CD14-positive monocyte (primary cell): Measurements from ENCODE around the gene BLMH. TPM values are rescaled to one million over a fixed set of nuclear protein-coding genes. Genes with fewer than 3 reads are reported as not detected.

Experiments
- DNase-seq, 3 donors: peaks; one replicate each; pipeline ENCODE4 v3.0.0-alpha.2; 2011 to 2022
- H2AFZ ChIP-seq: 2 replicates; pipeline ENCODE4 v1.6.0; 2012; ENCODE audit warnings: mild to moderate bottlenecking, low read depth, low read length, inconsistent platforms; ENCODE audit not compliant: insufficient read depth, poor library complexity, severe bottlenecking
- H3K27ac ChIP-seq, 2 donors: 1 replicate in 1 of 2; 2 replicates in 1 of 2; pipeline ENCODE4 v1.5.1; 2012 to 2013; ENCODE audit warnings: low read length in 2 of 2, control low read depth in 1 of 2, inconsistent platforms in 1 of 2, low read depth in 1 of 2, mild to moderate bottlenecking in 1 of 2
- H3K27me3 ChIP-seq, 2 donors: one replicate each; pipeline versions ENCODE4 v1.6.0 to v1.6.1; 2011 to 2013; ENCODE audit warnings: low read length in 2 of 2; ENCODE audit not compliant: control insufficient read depth in 2 of 2, insufficient read depth in 2 of 2
- H3K36me3 ChIP-seq, 2 donors: replicated peaks in 1 of 2; 1 replicate in 1 of 2; 2 replicates in 1 of 2; pipeline versions ENCODE4 v1.5.1 to v1.6.1; 2012 to 2013; ENCODE audit warnings: low read length in 2 of 2, control low read depth in 1 of 2, inconsistent platforms in 1 of 2, mild to moderate bottlenecking in 1 of 2; ENCODE audit not compliant: insufficient read depth in 2 of 2, control insufficient read depth in 1 of 2
- H3K4me1 ChIP-seq, 2 donors: 1 replicate in 1 of 2; 2 replicates in 1 of 2; pipeline versions ENCODE4 v1.5.1 to v1.6.1; 2012 to 2013; ENCODE audit warnings: low read length in 2 of 2, control low read depth in 1 of 2, inconsistent platforms in 1 of 2, mild to moderate bottlenecking in 1 of 2, moderate library complexity in 1 of 2; ENCODE audit not compliant: insufficient read depth in 2 of 2, control insufficient read depth in 1 of 2
- H3K4me2 ChIP-seq: replicated peaks from 2 replicates; pipeline ENCODE3; 2012; ENCODE audit warnings: low read length, moderate library complexity, mild to moderate bottlenecking; ENCODE audit not compliant: poor library complexity, severe bottlenecking; ENCODE audit errors: extremely low read depth
- H3K4me3 ChIP-seq, 3 experiments: fragments of 200-600 bp in 1 of 3; sonication (generic) in 1 of 3; replicated peaks in 1 of 3; 1 replicate in 2 of 3; 2 replicates in 1 of 3; pipeline ENCODE4 v1.5.1; 2011 to 2013; ENCODE audit warnings: low read length in 3 of 3, mild to moderate bottlenecking in 3 of 3, control low read depth in 2 of 3, low read depth in 2 of 3, inconsistent platforms in 1 of 3, moderate library complexity in 1 of 3
- H3K79me2 ChIP-seq: 2 replicates; pipeline ENCODE4 v1.6.0; 2012; ENCODE audit warnings: mild to moderate bottlenecking, control low read depth, inconsistent platforms, low read length, moderate library complexity; ENCODE audit not compliant: insufficient read depth
- H3K9ac ChIP-seq: 2 replicates; pipeline ENCODE4 v1.6.0; 2017; ENCODE audit warnings: low read length, mild to moderate bottlenecking; ENCODE audit not compliant: insufficient read depth, poor library complexity, severe bottlenecking
- H3K9me3 ChIP-seq, 2 donors: replicated peaks in 1 of 2; 1 replicate in 1 of 2; 2 replicates in 1 of 2; pipeline versions ENCODE4 v1.5.1 to v1.6.1; 2012 to 2013; ENCODE audit warnings: low read length in 2 of 2, control low read depth in 1 of 2; ENCODE audit not compliant: control insufficient read depth in 1 of 2, insufficient read depth in 1 of 2
- H4K20me1 ChIP-seq: 2 replicates; pipeline ENCODE4 v1.6.0; 2012; ENCODE audit warnings: mild to moderate bottlenecking, low read length, control low read depth, moderate library complexity; ENCODE audit not compliant: insufficient read depth
- H3K27ac Mint-ChIP-seq, 7 donors: one replicate each; pipeline ENCODE4 v1.8.0; 2020; ENCODE audit warnings: mild to moderate bottlenecking in 7 of 7, mixed read lengths in 7 of 7, moderate library complexity in 6 of 7, inconsistent platforms in 2 of 7
- H3K27me3 Mint-ChIP-seq, 3 donors: one replicate each; pipeline ENCODE4 v1.8.0; 2021 to 2022; ENCODE audit warnings: low read depth in 3 of 3, mild to moderate bottlenecking in 3 of 3, mixed read lengths in 3 of 3, moderate library complexity in 3 of 3, inconsistent platforms in 1 of 3
- H3K36me3 Mint-ChIP-seq, 2 donors: one replicate each; pipeline ENCODE4 v1.8.0; 2020; ENCODE audit warnings: mixed read lengths in 2 of 2, inconsistent platforms in 1 of 2, mild to moderate bottlenecking in 1 of 2
- H3K4me1 Mint-ChIP-seq: one replicate; pipeline ENCODE4 v1.8.0; 2020; ENCODE audit warnings: mild to moderate bottlenecking, mixed read lengths
- H3K4me3 Mint-ChIP-seq, 2 donors: one replicate each; pipeline ENCODE4 v1.8.0; 2020; ENCODE audit warnings: mild to moderate bottlenecking in 2 of 2, mixed read lengths in 2 of 2, moderate library complexity in 1 of 2
- H3K9me3 Mint-ChIP-seq, 7 donors: one replicate each; pipeline ENCODE4 v1.8.0; 2020 to 2022; ENCODE audit warnings: mixed read lengths in 7 of 7, mild to moderate bottlenecking in 6 of 7, moderate library complexity in 6 of 7, inconsistent platforms in 2 of 7
- CTCF ChIP-seq: fragments of 200-600 bp; IDR thresholded peaks from one replicate; pipeline ENCODE4 v1.8.0; 2022; ENCODE audit warnings: antibody characterized with exemption, mild to moderate bottlenecking
- WGBS: methylation state at CpG from one replicate; pipeline ENCODE4 v1.1.5; 2013; ENCODE audit warnings: missing lambda C conversion rate; ENCODE audit not compliant: insufficient coverage; 5-methylcytosine and 5-hydroxymethylcytosine counted together
- intact Hi-C, 2 donors: fragments of 100-400 bp; cut with micrococcal nuclease; formaldehyde crosslinking; loops; one replicate each; pipeline versions ENCODE4 v1.15.0 to v1.15.1; 2023
- polyA plus RNA-seq, 3 donors: library from polyadenylated mRNA; depleted of rRNA in 1 of 3; unstranded in 2 of 3; stranded (reverse) in 1 of 3; fragments of 300-500 nt in 2 of 3; fragments of >200 nt in 1 of 3; fragmentation: Illumina TruSeq in 2 of 3; gene quantifications; 1 replicate in 2 of 3; 2 replicates in 1 of 3; pipeline ENCODE4 v1.2.3, GENCODE V29; 2012 to 2021

Gene BLMH
- polyA plus RNA-seq, 3 donors: 6.6 to 10.8 (median 10.4) TPM

- WGBS: 7% methylated on average over 2 of the region's 5 CpGs
- Histone ChIP-seq H2AFZ (no peak overlapping the region), H3K79me2 (no peaks in the 10 kb centered on the region), H3K9ac (no peak overlapping the region), H3K9me3 (no peaks in the 10 kb centered on the region), H3K27ac (no peak overlapping the region), H3K4me3 (peak overlapping the region in 1 of 3 experiments; percentile 0), H3K36me3 (no peaks in the 10 kb centered on the region), H3K4me1 (peaks cover 12 to 16% of the 10 kb centered on the region in 2 donors), H3K4me2 (peak overlapping the region; percentile 26), H3K27me3 (no peaks in the 10 kb centered on the region), H4K20me1 (no peaks in the 10 kb centered on the region)
- Mint-ChIP-seq H3K4me1 (peaks cover 17% of the 10 kb centered on the region), H3K36me3 (no peaks in the 10 kb centered on the region), H3K27me3 (peaks cover 0 to 3% (median 0%) of the 10 kb centered on the region in 3 donors), H3K4me3 (no peak overlapping the region), H3K27ac (peak overlapping the region in 3 of 7 donors; percentile 11 to 43 (median 16)), H3K9me3 (no peaks in the 10 kb centered on the region)
- TF ChIP-seq CTCF: no peak
- intact Hi-C loops: no loop called here
- DNase-seq: peak; percentile 36 to 45 (median 41)
Measured at GRCh38 chr17:30323262-30323894, 31.6 kb upstream of the BLMH start.

- H3K36me3 Mint-ChIP-seq: no peaks in the 10 kb centered on the region
- Histone ChIP-seq H3K27ac (no peak overlapping the region), H3K4me1 (peaks cover 19 to 27% of the 10 kb centered on the region in 2 donors), H2AFZ (no peak overlapping the region), H3K9me3 (no peaks in the 10 kb centered on the region), H3K36me3 (no peaks in the 10 kb centered on the region), H3K27me3 (no peaks in the 10 kb centered on the region), H4K20me1 (no peaks in the 10 kb centered on the region), H3K4me3 (no peak overlapping the region), H3K79me2 (no peaks in the 10 kb centered on the region), H3K9ac (no peak overlapping the region), H3K4me2 (no peak overlapping the region)
- intact Hi-C loops: no loop called here
- H3K9me3 Mint-ChIP-seq: no peaks in the 10 kb centered on the region
- 94% methylated on average over 2 of the region's 4 CpGs for WGBS
- H3K27ac Mint-ChIP-seq: no peak overlapping the region
- TF ChIP-seq CTCF: no peak
- H3K27me3 Mint-ChIP-seq: no peaks in the 10 kb centered on the region
- H3K4me1 Mint-ChIP-seq: peaks cover 25% of the 10 kb centered on the region
- no peak for DNase-seq
- no peak overlapping the region for H3K4me3 Mint-ChIP-seq
Measured at GRCh38 chr17:30321314-30321713, 29.6 kb upstream of the BLMH start.
